Effector memory CD4-positive, alpha-beta T cell (primary cell): Measurements from ENCODE around the gene MYO3B.
"Not testable (repeated sequence)": the region's sequence is repeated elsewhere in the genome, so short reads cannot be mapped to it uniquely, and the experiment has no call there.

ENCODE experiments used
- DNase-seq, 3 donors: peaks; one replicate each; pipeline ENCODE4 v3.0.0-alpha.2; 2020
- H3K27ac ChIP-seq: 2 replicates; pipeline ENCODE4 v1.7.0; 2013; ENCODE audit warnings: mild to moderate bottlenecking, low read length, moderate library complexity; ENCODE audit not compliant: insufficient read depth, poor library complexity, severe bottlenecking
- H3K27me3 ChIP-seq: replicated peaks from 2 replicates; pipeline ENCODE4 v1.7.0; 2013; ENCODE audit warnings: mild to moderate bottlenecking, low read length; ENCODE audit not compliant: insufficient read depth, control insufficient read depth, poor library complexity, severe bottlenecking
- H3K36me3 ChIP-seq: 2 replicates; pipeline ENCODE4 v1.7.0; 2013; ENCODE audit warnings: mild to moderate bottlenecking, low read length, moderate library complexity; ENCODE audit not compliant: control insufficient read depth, insufficient read depth
- H3K4me1 ChIP-seq: 2 replicates; pipeline ENCODE4 v1.7.0; 2013; ENCODE audit warnings: low read length, mild to moderate bottlenecking; ENCODE audit not compliant: control insufficient read depth, insufficient read depth, poor library complexity, severe bottlenecking
- H3K4me3 ChIP-seq: 2 replicates; pipeline ENCODE4 v1.7.0; 2013; ENCODE audit warnings: low read length, low read depth, mild to moderate bottlenecking; ENCODE audit not compliant: insufficient read depth, poor library complexity, severe bottlenecking
- H3K9me3 ChIP-seq: 2 replicates; pipeline ENCODE4 v1.7.0; 2013; ENCODE audit warnings: mild to moderate bottlenecking, low read length, moderate library complexity; ENCODE audit not compliant: control insufficient read depth

Gene MYO3B

DNA sequence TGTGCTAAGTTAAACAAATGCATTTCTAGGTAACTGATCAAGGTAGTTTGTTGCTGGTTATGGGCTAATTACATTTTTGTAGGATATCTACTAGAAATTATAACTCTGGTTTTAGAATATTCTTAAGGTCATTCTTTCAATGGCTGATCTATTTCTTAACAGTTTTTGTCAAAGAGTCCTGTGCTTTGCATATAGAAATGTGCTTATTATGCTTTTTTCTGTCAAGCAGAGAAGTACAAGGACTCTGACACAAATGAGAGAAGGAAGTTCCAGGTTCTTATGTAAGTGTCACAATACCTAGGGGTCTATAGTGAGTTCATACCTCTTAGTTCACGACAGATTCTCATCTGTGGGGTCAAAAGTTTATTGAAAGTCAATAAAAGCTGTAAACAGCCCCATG is 88.4 kb downstream of the MYO3B start:
- DNase-seq, result no peak

DNA sequence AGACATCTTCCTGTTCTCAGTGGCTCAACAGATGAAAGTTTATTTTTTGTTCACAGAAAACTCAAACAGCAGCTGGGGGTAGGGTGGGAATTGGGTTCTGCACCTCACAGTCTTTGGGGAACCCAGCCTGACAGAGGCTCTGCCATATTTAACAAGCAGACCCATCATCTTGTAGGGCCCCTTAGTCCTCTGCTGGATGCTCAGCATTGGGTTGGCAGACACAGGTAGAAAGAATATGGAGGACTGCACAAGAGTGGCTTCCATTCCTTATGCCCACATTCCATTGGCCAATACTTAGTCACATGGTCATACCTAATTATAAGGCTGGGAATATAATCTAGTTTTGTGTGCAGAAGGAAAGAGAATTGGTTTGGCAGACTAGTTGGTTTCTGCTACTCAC is 89.1 kb downstream of the MYO3B start:
- H3K9me3 ChIP-seq, result no peaks in the 10 kb centered on the region
- no peaks in the 10 kb centered on the region for H3K4me1 ChIP-seq
- H3K36me3 ChIP-seq, result no peaks in the 10 kb centered on the region
- no peak overlapping the region for H3K4me3 ChIP-seq
- DNase-seq, result no peak
- no peaks in the 10 kb centered on the region for H3K27me3 ChIP-seq
- H3K27ac ChIP-seq, result no peak overlapping the region

More for the DNA sequence above, 88.4 kb downstream of the MYO3B start:
- Histone ChIP-seq H3K27ac (no peak overlapping the region), H3K36me3 (no peaks in the 10 kb centered on the region), H3K9me3 (no peaks in the 10 kb centered on the region), H3K4me3 (no peak overlapping the region), H3K27me3 (no peaks in the 10 kb centered on the region), H3K4me1 (no peaks in the 10 kb centered on the region)

DNA sequence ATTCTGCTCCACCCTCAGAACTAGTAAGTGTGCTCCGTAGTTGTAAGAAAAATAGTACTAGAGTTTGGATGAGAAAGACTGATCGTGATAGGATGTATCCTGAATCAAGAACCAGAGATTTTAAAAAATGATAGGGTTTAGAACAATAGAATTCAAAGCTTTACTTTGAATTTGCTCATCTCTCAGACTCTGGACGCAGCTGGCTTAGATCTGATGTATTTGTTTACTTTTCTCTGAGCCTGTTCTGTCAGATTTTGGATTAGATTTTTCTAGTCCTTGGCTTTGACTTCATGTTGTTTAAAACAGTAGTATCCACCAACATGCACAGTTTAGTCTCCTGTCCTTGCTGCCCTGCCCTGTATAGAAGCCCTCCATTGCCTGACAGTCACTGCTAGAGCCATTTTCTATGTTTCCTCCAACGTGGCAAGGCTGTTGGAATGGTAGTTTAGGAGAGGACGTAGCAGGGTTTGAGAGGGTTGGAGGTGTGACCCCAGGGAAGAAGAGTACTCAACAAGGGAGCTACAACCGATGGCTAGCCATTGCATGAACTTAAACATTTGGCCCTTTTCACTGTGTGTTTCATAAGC is 92.4 kb downstream of the MYO3B start:
- Histone ChIP-seq H3K9me3 (no peaks in the 10 kb centered on the region), H3K4me1 (no peaks in the 10 kb centered on the region), H3K4me3 (no peak overlapping the region), H3K27ac (no peak overlapping the region), H3K27me3 (no peaks in the 10 kb centered on the region), H3K36me3 (no peaks in the 10 kb centered on the region)
- DNase-seq, result no peak

DNA sequence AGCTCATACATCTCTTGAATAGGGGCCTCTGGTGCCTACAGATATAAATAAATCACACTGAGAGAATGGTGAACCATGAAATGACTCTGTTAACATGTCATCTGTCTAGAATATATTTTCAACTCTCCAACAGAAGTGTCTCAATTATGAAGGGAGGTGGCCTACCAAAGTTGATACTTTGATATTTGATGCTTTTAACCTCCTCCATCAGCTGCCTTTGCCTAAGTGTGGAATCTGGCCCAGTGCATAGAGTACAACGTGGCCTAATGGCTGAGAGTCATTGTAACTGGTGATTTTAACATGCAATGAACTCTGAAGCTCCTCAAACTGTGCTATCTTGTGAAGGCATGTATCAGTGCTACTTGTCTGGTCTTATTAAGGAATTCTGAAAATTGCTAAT is 93.4 kb downstream of the MYO3B start:
- Histone ChIP-seq H3K36me3 (no peaks in the 10 kb centered on the region), H3K4me3 (no peak overlapping the region), H3K9me3 (no peaks in the 10 kb centered on the region), H3K27me3 (no peaks in the 10 kb centered on the region), H3K4me1 (no peaks in the 10 kb centered on the region), H3K27ac (no peak overlapping the region)
- no peak for DNase-seq

DNA sequence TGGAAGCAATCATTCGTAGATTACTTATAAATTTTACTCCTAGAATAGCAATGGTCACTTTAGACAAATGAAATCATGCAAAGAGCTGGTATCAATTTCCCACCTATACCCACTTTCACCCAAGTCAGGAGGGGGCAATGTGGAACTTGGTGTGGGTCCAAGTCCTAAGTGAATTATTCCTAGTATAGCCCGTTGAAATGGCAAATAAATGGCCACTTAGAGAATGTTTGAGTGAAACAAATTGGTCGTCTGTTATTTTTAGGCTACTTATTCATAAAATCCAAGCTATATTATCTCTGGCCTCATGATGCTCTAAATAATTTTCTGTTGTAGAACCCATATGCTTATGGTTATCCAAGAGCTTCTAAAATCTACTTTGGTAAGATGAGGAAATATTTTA is 98.1 kb downstream of the MYO3B start:
- H3K4me3 ChIP-seq, result no peak overlapping the region

DNA sequence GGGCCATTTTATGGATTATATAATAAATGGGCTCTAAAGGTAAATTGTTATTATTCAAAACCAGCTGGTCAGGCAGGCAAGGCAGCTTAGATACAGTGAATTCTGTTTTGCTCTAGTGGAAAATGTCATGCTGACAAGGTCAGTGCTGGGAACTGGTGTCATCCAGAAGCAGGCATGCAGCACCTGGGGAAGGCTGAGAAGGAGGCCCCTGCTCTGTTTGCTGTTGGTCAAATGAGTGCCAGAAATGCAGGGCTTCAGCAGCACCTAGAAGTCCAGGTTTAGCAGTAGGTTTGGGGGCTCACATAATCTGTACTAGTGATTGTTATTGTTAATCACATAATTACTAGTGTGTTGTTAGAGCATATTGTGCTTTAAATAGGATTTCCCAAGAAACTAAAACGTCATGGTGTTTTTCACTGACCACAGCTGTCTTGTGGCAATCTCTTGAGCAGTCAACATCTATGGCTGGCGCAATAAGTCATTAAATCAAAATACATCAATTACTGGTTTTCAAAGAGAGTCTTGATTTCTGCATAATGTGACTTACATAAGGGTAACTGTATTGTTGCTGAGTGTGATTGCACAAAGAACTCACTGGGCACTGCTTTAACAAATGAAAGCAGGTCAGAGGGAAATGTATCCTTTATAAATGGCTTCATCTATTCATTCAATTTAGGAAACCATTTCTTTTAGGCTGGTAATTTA is 99.1 kb downstream of the MYO3B start:
- no peak overlapping the region for H3K27ac ChIP-seq
- DNase-seq, result no peak
- H3K27me3 ChIP-seq, result no peaks in the 10 kb centered on the region
- no peaks in the 10 kb centered on the region for H3K9me3 ChIP-seq
- H3K4me3 ChIP-seq, result no peak overlapping the region
- H3K36me3 ChIP-seq, result no peaks in the 10 kb centered on the region
- H3K4me1 ChIP-seq, result no peaks in the 10 kb centered on the region

More for the DNA sequence above, 98.1 kb downstream of the MYO3B start:
- no peak for DNase-seq
- Histone ChIP-seq H3K27ac (no peak overlapping the region), H3K27me3 (no peaks in the 10 kb centered on the region), H3K4me1 (no peaks in the 10 kb centered on the region), H3K9me3 (no peaks in the 10 kb centered on the region), H3K36me3 (no peaks in the 10 kb centered on the region)

DNA sequence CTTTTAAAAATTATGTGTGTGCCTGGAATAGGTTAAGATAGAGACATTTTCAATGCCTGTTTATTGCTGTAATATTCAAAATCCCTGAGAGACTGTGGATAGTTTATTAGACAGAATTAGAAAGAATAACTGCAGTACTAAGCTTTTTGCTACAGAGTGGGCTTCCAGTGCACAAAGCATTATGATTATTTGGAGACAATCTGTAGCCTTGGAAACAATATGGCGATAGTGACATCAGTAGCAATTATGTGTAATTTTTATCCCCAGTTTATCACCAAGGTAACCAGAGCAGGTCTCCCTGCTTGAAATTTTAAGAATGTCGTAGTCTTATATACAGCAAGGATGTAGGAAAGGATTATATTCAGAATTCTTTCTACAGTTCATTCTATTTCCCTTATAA is 100.0 kb downstream of the MYO3B start:
- no peaks in the 10 kb centered on the region for H3K9me3 ChIP-seq
- DNase-seq, result no peak
- H3K27me3 ChIP-seq, result no peaks in the 10 kb centered on the region
- H3K4me3 ChIP-seq, result no peak overlapping the region
- H3K36me3 ChIP-seq, result no peaks in the 10 kb centered on the region
- no peak overlapping the region for H3K27ac ChIP-seq
- no peaks in the 10 kb centered on the region for H3K4me1 ChIP-seq

DNA sequence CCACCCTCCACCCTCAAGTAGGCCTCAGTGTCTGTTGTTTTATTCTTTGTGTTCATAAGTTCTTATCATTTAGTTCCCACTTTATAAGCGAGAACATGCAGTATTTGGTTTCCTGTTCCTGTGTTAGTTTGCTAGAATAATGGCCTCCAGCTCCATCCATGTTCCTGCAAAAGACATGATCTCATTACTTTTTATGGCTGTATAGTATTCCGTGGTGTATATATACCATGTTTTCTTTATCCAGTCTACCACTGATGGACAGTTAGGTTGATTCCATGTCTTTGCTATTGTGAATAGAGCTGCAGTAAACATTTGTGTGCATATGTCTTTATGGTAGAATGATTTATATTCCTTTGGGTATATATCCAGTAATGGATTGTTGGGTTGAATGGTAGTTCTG is 101.7 kb downstream of the MYO3B start:
- not testable (repeated sequence) for H3K27me3 ChIP-seq, H3K27ac ChIP-seq

DNA sequence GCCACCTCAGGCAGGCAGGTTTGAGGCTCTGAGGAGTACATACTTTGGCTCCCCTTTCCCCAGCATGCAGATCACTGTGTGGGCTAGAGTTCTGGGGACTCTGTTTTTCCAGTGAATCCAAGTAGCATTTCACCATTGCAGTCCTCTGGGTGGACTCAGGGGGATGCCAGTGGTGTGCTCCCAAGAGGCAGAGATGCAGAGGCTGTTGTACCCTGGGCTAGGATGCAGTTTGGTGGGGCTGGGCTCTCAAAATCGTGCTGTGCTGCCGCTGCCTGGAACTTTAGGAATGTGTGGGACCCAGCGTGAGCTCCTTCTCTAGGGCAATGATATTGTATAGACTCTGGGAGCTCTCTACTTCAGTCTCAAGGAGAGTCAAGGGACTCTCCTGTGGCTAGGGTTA is 104.9 kb downstream of the MYO3B start:
- DNase-seq, result no peak
- Histone ChIP-seq H3K27me3 (no peaks in the 10 kb centered on the region), H3K4me3 (no peak overlapping the region), H3K27ac (no peak overlapping the region), H3K4me1 (no peaks in the 10 kb centered on the region), H3K36me3 (no peaks in the 10 kb centered on the region), H3K9me3 (no peaks in the 10 kb centered on the region)

More for the DNA sequence above, 101.7 kb downstream of the MYO3B start:
- not testable (repeated sequence) for H3K4me3 ChIP-seq, DNase-seq, H3K4me1 ChIP-seq, H3K36me3 ChIP-seq, H3K9me3 ChIP-seq

DNA sequence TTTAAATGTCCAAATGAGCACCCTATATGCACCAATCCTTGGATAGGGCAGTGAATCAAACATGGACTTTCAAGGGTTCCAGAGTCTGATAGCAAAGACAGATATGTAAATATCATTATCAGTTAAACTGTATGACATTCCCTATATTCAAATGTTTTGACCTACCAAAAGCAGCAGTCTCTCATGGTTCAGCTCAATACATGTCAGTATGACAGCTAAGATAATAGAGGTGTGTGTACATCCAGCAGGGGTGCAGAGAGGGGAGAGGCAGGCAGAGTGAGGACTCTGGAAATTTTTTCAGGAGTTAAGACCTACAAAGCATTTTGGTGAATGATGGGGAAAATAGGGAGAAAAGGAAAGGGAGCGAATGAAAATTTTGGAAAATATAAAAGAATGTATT is 106.3 kb downstream of the MYO3B start:
- H3K9me3 ChIP-seq, result no peaks in the 10 kb centered on the region

More for the DNA sequence above, 106.3 kb downstream of the MYO3B start:
- H3K27ac ChIP-seq, result no peak overlapping the region
- H3K4me1 ChIP-seq, result no peaks in the 10 kb centered on the region
- no peaks in the 10 kb centered on the region for H3K36me3 ChIP-seq
- no peaks in the 10 kb centered on the region for H3K27me3 ChIP-seq
- DNase-seq, result no peak
- no peak overlapping the region for H3K4me3 ChIP-seq
